IPS-NIHi7 (cell line): Measurements from ENCODE around the gene DNAAF2.

Experiments
- DNase-seq: peaks from one replicate; pipeline ENCODE4 v3.0.0; 2012; ENCODE audit warnings: mixed read lengths; ENCODE audit errors: extremely low spot score

DNAAF2 gene

GRCh38 chr14:49584058-49584457, 51.0 kb downstream of the DNAAF2 start:
- no peak for DNase-seq

- no peak for DNase-seq
These were observed 51.4 kb downstream of the DNAAF2 start for GRCh38 chr14:49583629-49584028.

GRCh38 chr14:49582113-49582977, 52.7 kb downstream of the DNAAF2 start:
- DNase-seq = no peak

- DNase-seq = no peak
These were observed 53.6 kb downstream of the DNAAF2 start for GRCh38 chr14:49581209-49582112.

GRCh38 chr14:49579841-49580240, 55.2 kb downstream of the DNAAF2 start:
- no peak for DNase-seq

GRCh38 chr14:49578141-49578540, 56.9 kb downstream of the DNAAF2 start:
- DNase-seq = no peak
